Neuronal stem cell (in vitro differentiated cells): ENCODE data around the gene C5orf15.

ENCODE experiments used
- DNase-seq: peaks from one replicate; pipeline ENCODE4 v3.0.0-alpha.2; 2013; ENCODE audit warnings: low spot score
- H2AFZ ChIP-seq: one replicate; pipeline ENCODE4 v1.6.1; 2013; ENCODE audit warnings: mild to moderate bottlenecking, low read length, inconsistent platforms
- H2AK5ac ChIP-seq: 2 replicates; pipeline ENCODE4 v1.6.1; 2013; ENCODE audit warnings: low read depth, mild to moderate bottlenecking, inconsistent platforms, low read length, moderate library complexity, mixed read lengths
- H2BK120ac ChIP-seq: 2 replicates; pipeline ENCODE4 v1.6.1; 2013; ENCODE audit warnings: low read depth, mild to moderate bottlenecking, inconsistent platforms, low read length, moderate library complexity, mixed read lengths
- H2BK12ac ChIP-seq: one replicate; pipeline ENCODE4 v1.6.1; 2013; ENCODE audit warnings: low read length, inconsistent platforms
- H2BK15ac ChIP-seq: 2 replicates; pipeline ENCODE4 v1.6.1; 2013; ENCODE audit warnings: mild to moderate bottlenecking, low read length, inconsistent platforms, mixed read lengths
- H2BK5ac ChIP-seq: one replicate; pipeline ENCODE4 v1.6.1; 2013; ENCODE audit warnings: inconsistent platforms, mild to moderate bottlenecking, low read length, moderate library complexity
- H3K14ac ChIP-seq: one replicate; pipeline ENCODE4 v1.6.1; 2013; ENCODE audit warnings: low read length, inconsistent platforms
- H3K18ac ChIP-seq: 2 replicates; pipeline ENCODE4 v1.6.1; 2013; ENCODE audit warnings: low read length, inconsistent platforms
- H3K23ac ChIP-seq: 2 replicates; pipeline ENCODE4 v1.6.1; 2013; ENCODE audit warnings: low read depth, mild to moderate bottlenecking, mixed read lengths, low read length, inconsistent platforms; ENCODE audit not compliant: poor library complexity
- H3K27ac ChIP-seq: replicated peaks from 3 replicates; pipeline ENCODE4 v1.5.1; 2013; ENCODE audit warnings: low read length, inconsistent platforms
- H3K27me3 ChIP-seq, 3 experiments: 2 replicates each; pipeline ENCODE4 v1.6.1; 2013; ENCODE audit warnings: low read length in 3 of 3, mild to moderate bottlenecking in 2 of 3, inconsistent platforms in 1 of 3, low read depth in 1 of 3, mixed read lengths in 1 of 3, moderate library complexity in 1 of 3; ENCODE audit not compliant: control insufficient read depth in 3 of 3, insufficient read depth in 3 of 3
- H3K36me3 ChIP-seq, 2 donors: replicated peaks in 1 of 2; 2 replicates each; pipeline ENCODE4 v1.6.1; 2013; ENCODE audit warnings: low read length in 2 of 2; ENCODE audit not compliant: control insufficient read depth in 2 of 2, insufficient read depth in 2 of 2
- H3K4ac ChIP-seq: 2 replicates; pipeline ENCODE4 v1.6.1; 2013; ENCODE audit warnings: inconsistent platforms, mild to moderate bottlenecking, low read length, moderate library complexity
- H3K4me1 ChIP-seq, 2 donors: 1 replicate in 1 of 2; 2 replicates in 1 of 2; pipeline ENCODE4 v1.6.1; 2013; ENCODE audit warnings: low read length in 2 of 2, low read depth in 1 of 2; ENCODE audit not compliant: control insufficient read depth in 2 of 2, insufficient read depth in 1 of 2
- H3K4me2 ChIP-seq: one replicate; pipeline ENCODE4 v1.6.1; 2013; ENCODE audit warnings: mild to moderate bottlenecking, low read length, inconsistent platforms; ENCODE audit not compliant: insufficient read depth, poor library complexity, severe bottlenecking
- H3K4me3 ChIP-seq, 2 donors: 2 replicates each; pipeline ENCODE4 v1.5.1; 2013; ENCODE audit warnings: low read length in 2 of 2, mild to moderate bottlenecking in 2 of 2, inconsistent platforms in 1 of 2, moderate library complexity in 1 of 2
- H3K79me1 ChIP-seq: one replicate; pipeline ENCODE4 v1.6.1; 2013; ENCODE audit warnings: low read depth, mild to moderate bottlenecking, inconsistent platforms, low read length, moderate library complexity
- H3K9ac ChIP-seq: one replicate; pipeline ENCODE4 v1.6.1; 2013; ENCODE audit warnings: mild to moderate bottlenecking, low read depth, low read length, inconsistent platforms; ENCODE audit not compliant: poor library complexity
- H3K9me3 ChIP-seq, 2 donors: replicated peaks in 1 of 2; 2 replicates each; pipeline versions ENCODE3 to v1.6.1; 2013; ENCODE audit warnings: low read length in 2 of 2, mild to moderate bottlenecking in 2 of 2, inconsistent platforms in 1 of 2, low read depth in 1 of 2, mixed read lengths in 1 of 2, moderate library complexity in 1 of 2; ENCODE audit not compliant: control insufficient read depth in 2 of 2, insufficient read depth in 1 of 2
- H4K8ac ChIP-seq: one replicate; pipeline ENCODE4 v1.6.1; 2013; ENCODE audit warnings: low read depth, mild to moderate bottlenecking, inconsistent platforms, low read length, moderate library complexity
- H4K91ac ChIP-seq: one replicate; pipeline ENCODE4 v1.6.1; 2013; ENCODE audit warnings: low read length, low read depth, mild to moderate bottlenecking, inconsistent platforms; ENCODE audit not compliant: poor library complexity
- WGBS, 2 donors: extraction: QIAGEN DNeasy Blood & Tissue Kit; methylation state at CpG; one replicate each; pipeline ENCODE4 v1.1.7; 2013; ENCODE audit warnings: missing lambda C conversion rate in 2 of 2, mixed read lengths in 1 of 2; ENCODE audit not compliant: insufficient read length in 2 of 2, insufficient replicate concordance in 1 of 2; ENCODE audit errors: extremely low coverage in 2 of 2; 5-methylcytosine and 5-hydroxymethylcytosine counted together

Gene C5orf15

DNA sequence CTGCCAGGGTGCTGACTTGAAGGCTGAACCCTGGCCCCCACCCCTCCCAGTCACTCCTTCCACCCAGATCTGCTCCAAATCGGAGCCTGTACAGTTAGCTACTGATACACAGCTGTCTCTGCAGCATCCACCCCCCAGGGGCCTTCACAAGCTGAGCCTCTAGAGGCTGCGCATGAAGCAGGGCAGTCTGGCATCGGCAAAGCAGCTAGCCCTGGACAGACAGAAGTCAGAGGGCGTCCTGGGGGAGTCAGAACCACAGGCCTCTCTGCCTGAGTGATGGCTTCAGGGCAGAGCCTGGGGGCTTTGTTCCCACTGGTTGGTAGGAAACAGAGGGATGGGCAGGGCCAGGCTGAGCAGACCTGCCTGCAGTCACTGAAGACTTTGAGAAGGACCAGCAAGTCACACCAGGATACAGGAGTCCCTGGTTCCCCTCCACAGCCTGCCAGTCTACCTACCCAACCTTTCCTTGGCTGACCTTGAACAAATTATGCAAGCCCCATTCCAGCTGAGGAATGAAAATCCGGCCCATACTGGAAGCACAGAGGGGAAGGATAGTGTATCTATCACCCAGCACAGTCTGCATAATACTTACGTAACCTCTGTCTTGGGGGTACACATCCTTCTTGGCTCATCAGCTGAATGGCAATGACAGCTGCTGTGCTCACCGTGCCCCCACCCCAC is 27.6 kb upstream of the C5orf15 start:
- H3K4me3 ChIP-seq = no peak overlapping the region
- no peak overlapping the region for H2BK120ac ChIP-seq
- no CpG with 5 or more reads among the region's 7 CpGs for WGBS, 2 donors
- H3K36me3 ChIP-seq = peaks cover 1 to 36% of the 10 kb centered on the region in 2 donors
- no peak overlapping the region for H4K91ac ChIP-seq
- no peaks in the 10 kb centered on the region for H3K9me3 ChIP-seq
- H2AK5ac ChIP-seq = peak overlapping the region; percentile 1
- H2BK5ac ChIP-seq = peak overlapping the region; percentile 21
- no peak overlapping the region for H3K9ac ChIP-seq
- no peak overlapping the region for H3K27ac ChIP-seq
- H2BK15ac ChIP-seq = no peak overlapping the region
- no peak overlapping the region for H4K8ac ChIP-seq
- no peak overlapping the region for H3K14ac ChIP-seq
- no peak overlapping the region for H3K4ac ChIP-seq
- H3K4me2 ChIP-seq = no peak overlapping the region
- no peaks in the 10 kb centered on the region for H3K27me3 ChIP-seq
- peaks cover 11 to 16% of the 10 kb centered on the region in 2 donors for H3K4me1 ChIP-seq
- no peak overlapping the region for H2BK12ac ChIP-seq
- no peak overlapping the region for H3K18ac ChIP-seq
- H2AFZ ChIP-seq = no peak overlapping the region
- DNase-seq = no peak
- H3K79me1 ChIP-seq = peaks cover 16% of the 10 kb centered on the region
- H3K23ac ChIP-seq = no peak overlapping the region

DNA sequence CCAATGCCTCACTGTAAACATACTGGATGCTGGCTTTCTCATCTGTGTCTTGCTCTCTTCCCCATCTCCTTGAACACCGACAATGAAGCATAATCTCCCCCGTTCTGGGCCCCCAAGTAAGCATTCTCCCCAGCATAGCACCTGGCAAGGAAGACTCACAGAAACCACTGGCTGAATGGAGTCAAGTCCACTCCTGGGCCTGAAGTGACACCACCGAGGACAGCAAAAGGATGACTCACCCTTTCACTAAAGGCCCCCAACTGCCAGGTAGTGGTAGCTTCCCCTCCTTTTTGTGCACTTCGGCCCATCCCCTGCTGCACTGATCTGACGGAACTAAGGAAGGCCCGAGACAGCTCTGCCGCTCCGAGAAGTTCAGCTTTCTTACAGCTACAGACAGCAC is 26.9 kb upstream of the C5orf15 start:
- H3K79me1 ChIP-seq = peaks cover 16% of the 10 kb centered on the region
- H4K91ac ChIP-seq = no peak overlapping the region
- no peaks in the 10 kb centered on the region for H3K27me3 ChIP-seq
- H3K9ac ChIP-seq = no peak overlapping the region
- H3K27ac ChIP-seq = no peak overlapping the region
- H3K36me3 ChIP-seq = peaks cover 6 to 36% of the 10 kb centered on the region in 2 donors
- no peak overlapping the region for H2BK5ac ChIP-seq
- no peak overlapping the region for H2BK12ac ChIP-seq
- no peak overlapping the region for H3K14ac ChIP-seq
- no CpG with 5 or more reads among the region's 8 CpGs for WGBS, 2 donors
- H3K9me3 ChIP-seq = no peaks in the 10 kb centered on the region
- no peak overlapping the region for H2BK15ac ChIP-seq
- no peak overlapping the region for H3K4me2 ChIP-seq
- no peak overlapping the region for H3K18ac ChIP-seq
- DNase-seq = no peak
- H3K4me1 ChIP-seq = peaks cover 11 to 13% of the 10 kb centered on the region in 2 donors
- H2AFZ ChIP-seq = no peak overlapping the region
- no peak overlapping the region for H3K4ac ChIP-seq
- H4K8ac ChIP-seq = no peak overlapping the region
- H3K23ac ChIP-seq = no peak overlapping the region
- H2AK5ac ChIP-seq = no peak overlapping the region
- H2BK120ac ChIP-seq = no peak overlapping the region
- H3K4me3 ChIP-seq = no peak overlapping the region

DNA sequence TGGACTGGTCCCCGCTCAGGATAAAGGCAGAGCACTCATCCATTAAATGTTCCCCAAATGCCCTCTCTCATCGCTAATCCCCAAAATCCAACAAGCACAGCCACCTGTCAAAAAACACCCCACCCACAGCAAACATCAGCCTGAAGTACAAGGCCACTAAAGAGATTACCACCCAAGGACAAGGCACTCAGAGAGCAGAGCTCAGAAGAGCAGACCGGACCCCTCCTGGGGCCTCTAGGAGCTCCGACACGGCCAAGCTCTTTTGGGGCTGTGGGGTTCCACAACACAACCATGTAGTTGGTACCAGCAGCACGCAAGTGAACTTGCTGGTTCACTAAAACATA is 26.5 kb upstream of the C5orf15 start:
- Histone ChIP-seq H3K18ac (no peak overlapping the region), H4K91ac (no peak overlapping the region), H3K23ac (no peak overlapping the region), H2BK12ac (no peak overlapping the region), H3K14ac (no peak overlapping the region), H3K27ac (no peak overlapping the region), H3K9ac (no peak overlapping the region), H2BK15ac (no peak overlapping the region), H3K9me3 (no peaks in the 10 kb centered on the region), H4K8ac (no peak overlapping the region), H2AFZ (no peak overlapping the region), H2AK5ac (no peak overlapping the region), H3K36me3 (peaks cover 10 to 36% of the 10 kb centered on the region in 2 donors), H3K27me3 (no peaks in the 10 kb centered on the region), H3K4me3 (no peak overlapping the region), H3K4ac (no peak overlapping the region), H3K4me1 (peaks cover 11 to 12% of the 10 kb centered on the region in 2 donors), H3K79me1 (peaks cover 14% of the 10 kb centered on the region), H2BK5ac (no peak overlapping the region), H3K4me2 (no peak overlapping the region), H2BK120ac (no peak overlapping the region)
- DNase-seq = no peak
- whole genome bisulfite sequencing, 2 donors = no CpG with 5 or more reads among the region's 6 CpGs

DNA sequence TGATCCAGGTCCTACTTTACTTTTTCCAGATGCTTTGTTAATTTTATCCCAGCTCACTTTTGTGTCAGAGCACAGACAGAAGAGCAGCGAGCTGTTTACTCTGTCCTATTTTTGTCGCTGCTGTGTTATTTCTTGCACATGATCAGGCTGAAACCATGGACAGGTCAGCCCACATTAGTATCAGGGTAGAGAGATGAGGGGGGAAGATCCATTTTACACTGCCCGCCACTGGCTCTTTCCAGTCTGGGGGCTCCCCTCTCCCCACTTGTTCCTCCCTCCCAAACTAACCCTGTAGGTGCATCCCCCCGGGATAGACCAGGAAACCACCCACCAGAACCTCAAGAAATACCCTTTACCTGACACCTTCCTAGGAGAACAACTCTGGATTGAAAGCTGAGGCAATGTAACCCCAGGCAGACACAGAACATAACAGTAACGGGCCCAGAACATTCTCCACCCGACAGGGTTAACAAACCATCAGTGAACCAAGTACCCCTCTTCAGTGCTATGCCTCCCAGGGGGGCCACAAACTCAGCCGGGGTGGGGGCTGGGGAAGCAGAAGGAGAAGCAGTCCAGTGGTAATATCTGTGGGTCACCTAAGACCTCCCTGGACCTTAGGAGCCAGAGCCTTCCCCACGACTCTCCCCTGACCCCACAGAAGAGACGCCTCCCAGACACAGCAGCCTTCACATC is 26.0 kb upstream of the C5orf15 start:
- Histone ChIP-seq H3K4me2 (no peak overlapping the region), H3K27me3 (no peaks in the 10 kb centered on the region), H3K9ac (no peak overlapping the region), H3K27ac (no peak overlapping the region), H3K9me3 (no peaks in the 10 kb centered on the region), H4K91ac (no peak overlapping the region), H3K36me3 (peaks cover 11 to 37% of the 10 kb centered on the region in 2 donors), H2BK120ac (no peak overlapping the region), H2AK5ac (no peak overlapping the region), H3K14ac (no peak overlapping the region), H2BK15ac (no peak overlapping the region), H3K4me3 (no peak overlapping the region), H3K23ac (no peak overlapping the region), H3K4me1 (peaks cover 11 to 12% of the 10 kb centered on the region in 2 donors), H3K79me1 (peaks cover 12% of the 10 kb centered on the region), H4K8ac (no peak overlapping the region), H2BK12ac (no peak overlapping the region), H3K18ac (no peak overlapping the region), H2BK5ac (no peak overlapping the region), H3K4ac (no peak overlapping the region), H2AFZ (no peak overlapping the region)
- no CpG with 5 or more reads among the region's 9 CpGs for WGBS, 2 donors
- DNase-seq = no peak
